ENCODE results near the gene DNMT3A. TPM values are rescaled to one million over a fixed set of nuclear protein-coding genes. Genes with fewer than 3 reads are reported as not detected.

DNMT3A gene
- total RNA-seq: 18.6 TPM
- long read RNA-seq, full-length matches to known transcripts: 4 of 10 reads
- long read RNA-seq, partial matches to known transcripts: 4 of 10 reads
- long read RNA-seq, other reads (novel, unspliced or antisense): 2 of 10 reads

GRCh38 chr2:25341753-25342371, at the start of gene DNMT3A:
Gene DNMT3A (minus strand): TSS chr2:25341925. CDS start chr2:25313984, 27,941 bp downstream.
- ATAC-seq: peak; percentile 51
- intact Hi-C loops (cut with DNase I): loop anchor here (1.0 to 5.0 kb wide), 5 partner anchors 34 to 90 kb away; no protein-coding TSS in a partner anchor
- DNase-seq (ENCODE audit: missing footprints): peak; percentile 89

- DNase-seq (ENCODE audit: missing footprints) (peak; percentile 40), ATAC-seq (no peak)
- intact Hi-C loops (cut with DNase I): no loop called here
These were observed 47.4 kb upstream of the DNMT3A start for GRCh38 chr2:25389161-25389560.

GRCh38 chr2:25388491-25388890, 46.8 kb upstream of the DNMT3A start:
- intact Hi-C loops (cut with DNase I): no loop called here
- ATAC-seq (no peak), DNase-seq (ENCODE audit: missing footprints) (peak; percentile 16)

GRCh38 chr2:25387876-25388449, 46.2 kb upstream of the DNMT3A start:
- DNase-seq (ENCODE audit: missing footprints): peak; percentile 46
- ATAC-seq: no peak
- intact Hi-C loops (cut with DNase I): no loop called here

- intact Hi-C loops (cut with DNase I): no loop called here
- no peak for ATAC-seq
- DNase-seq (ENCODE audit: missing footprints): peak; percentile 37
These were observed 45.5 kb upstream of the DNMT3A start for GRCh38 chr2:25386971-25387875.

- intact Hi-C loops (cut with DNase I): no loop called here
- no peak for ATAC-seq
- no peak for DNase-seq (ENCODE audit: missing footprints)
These were observed 44.2 kb upstream of the DNMT3A start for GRCh38 chr2:25385910-25386309.

- intact Hi-C loops (cut with DNase I): no loop called here
- DNase-seq (ENCODE audit: missing footprints) (peak; percentile 68), ATAC-seq (no peak)
These were observed 42.1 kb upstream of the DNMT3A start for GRCh38 chr2:25383806-25384205.

GRCh38 chr2:25381502-25381901, 39.8 kb upstream of the DNMT3A start:
- intact Hi-C loops (cut with DNase I): no loop called here
- ATAC-seq: no peak
- DNase-seq (ENCODE audit: missing footprints): peak; percentile 59

GRCh38 chr2:25380586-25381375, 39.1 kb upstream of the DNMT3A start:
- DNase-seq (ENCODE audit: missing footprints) (peak; percentile 31), ATAC-seq (no peak)
- intact Hi-C loops (cut with DNase I): no loop called here

GRCh38 chr2:25380023-25380422, 38.3 kb upstream of the DNMT3A start:
- DNase-seq (ENCODE audit: missing footprints): no peak
- no peak for ATAC-seq
- intact Hi-C loops (cut with DNase I): no loop called here

- DNase-seq (ENCODE audit: missing footprints): peak; percentile 58
- no peak for ATAC-seq
- intact Hi-C loops (cut with DNase I): loop anchor here (5.0 to 10.0 kb wide), 2 partner anchors 67 to 145 kb away; no protein-coding TSS in a partner anchor
These were observed 37.8 kb upstream of the DNMT3A start for GRCh38 chr2:25379535-25379934.

- intact Hi-C loops (cut with DNase I): loop anchor here (5.0 to 10.0 kb wide), 2 partner anchors 67 to 146 kb away; no protein-coding TSS in a partner anchor
- DNase-seq (ENCODE audit: missing footprints): peak; percentile 57
- ATAC-seq: no peak
These were observed 37.2 kb upstream of the DNMT3A start for GRCh38 chr2:25378731-25379490.

- ATAC-seq: no peak
- intact Hi-C loops (cut with DNase I): loop anchor here (2.0 to 10.0 kb wide), 3 partner anchors 15 to 147 kb away; no protein-coding TSS in a partner anchor
- peak; percentile 37 for DNase-seq (ENCODE audit: missing footprints)
These were observed 36.2 kb upstream of the DNMT3A start for GRCh38 chr2:25377822-25378421.

- DNase-seq (ENCODE audit: missing footprints): peak; percentile 90
- intact Hi-C loops (cut with DNase I): loop anchor here (1.0 to 10.0 kb wide), 4 partner anchors 14 to 148 kb away; no protein-coding TSS in a partner anchor
- ATAC-seq: peak; percentile 98
These were observed 35.3 kb upstream of the DNMT3A start for GRCh38 chr2:25376750-25377621.

GRCh38 chr2:25375989-25376545, 34.3 kb upstream of the DNMT3A start:
- ATAC-seq (no peak), DNase-seq (ENCODE audit: missing footprints) (peak; percentile 32)
- intact Hi-C loops (cut with DNase I): loop anchor here (1.0 to 10.0 kb wide), 4 partner anchors 13 to 149 kb away; no protein-coding TSS in a partner anchor

All from Right ventricle myocardium inferior (tissue), 1 donor.